GM12878 (cell line): Measurements from ENCODE around the gene GOLGA6L7. TPM values are rescaled to one million over a fixed set of nuclear protein-coding genes. Genes with fewer than 3 reads are reported as not detected.

Experiments
- ATAC-seq: fragments of 200-7000 bp; cut with Tn5 transposase; 3 replicates; pipeline ENCODE4 v1.9.1; 2020; ENCODE audit warnings: mild to moderate bottlenecking, moderate library complexity
- BruUV-seq: library from RNA; stranded (reverse); fragments of 400-500 nt; replicated peaks from 2 replicates; lab custom pipeline; 2021; lab: Mats Ljungman, UMichigan
- CTCF ChIA-PET: fragments of 300-600 bp; sonication (Branson Sonifier 250); formaldehyde crosslinking; extraction: SDS; loops from one replicate; lab custom pipeline; 2021; ENCODE audit warnings: inconsistent platforms; lab: Yijun Ruan, JAX
- POLR2A ChIA-PET: fragments of 350-600 bp; formaldehyde crosslinking; extraction: SDS; loops from one replicate; lab custom pipeline; 2021; ENCODE audit warnings: inconsistent platforms; lab: Charles Lee
- RAD21 ChIA-PET: fragments of 300-600 bp; sonication (Branson Sonifier 250); formaldehyde crosslinking; loops from one replicate; lab custom pipeline; 2023; ENCODE audit warnings: antibody characterized with exemption; ENCODE audit not compliant: unreplicated experiment; lab: Charles Lee
- SMC1A ChIA-PET: fragments of 300-600 bp; sonication (Branson Sonifier 250); formaldehyde crosslinking; loops from one replicate; lab custom pipeline; 2023; ENCODE audit not compliant: unreplicated experiment, uncharacterized antibody; lab: Charles Lee
- DNase-seq: peaks from one replicate; pipeline ENCODE4 v3.0.0-alpha.2; 2011; ENCODE audit warnings: low read depth, low spot score
- FAIRE-seq: peaks from 3 replicates; lab custom pipeline; 2011; peaks lifted over from hg19 to GRCh38; lab: Jason Lieb, UNC
- H2AFZ ChIP-seq: 2 replicates; pipeline ENCODE4 v1.6.0; 2011; ENCODE audit warnings: low read depth, low read length, control low read depth; ENCODE audit not compliant: control insufficient read depth
- H3K27ac ChIP-seq: 2 replicates; pipeline ENCODE4 v1.5.1; 2011; ENCODE audit warnings: control low read depth; ENCODE audit not compliant: control insufficient read depth, insufficient read depth
- H3K27me3 ChIP-seq, 2 experiments: replicated peaks in 1 of 2; 2 replicates each; pipeline versions ENCODE4 v1.6.0 to v1.6.1; 2011; ENCODE audit warnings: low read length in 1 of 2; ENCODE audit not compliant: control insufficient read depth in 2 of 2, insufficient read depth in 2 of 2
- H3K36me3 ChIP-seq, 2 experiments: 2 replicates each; pipeline ENCODE4 v1.5.1; 2011; ENCODE audit warnings: low read length in 1 of 2; ENCODE audit not compliant: control insufficient read depth in 2 of 2, insufficient read depth in 2 of 2
- H3K4me1 ChIP-seq: 2 replicates; pipeline ENCODE4 v1.6.1; 2011; ENCODE audit warnings: mild to moderate bottlenecking, low read length, moderate library complexity, mixed read lengths; ENCODE audit not compliant: control insufficient read depth, insufficient read depth
- H3K4me2 ChIP-seq: 2 replicates; pipeline ENCODE4 v1.6.0; 2011; ENCODE audit warnings: control low read depth; ENCODE audit not compliant: control insufficient read depth, insufficient read depth
- H3K4me3 ChIP-seq: fragments of 200-600 bp; sonication (generic); 2 replicates; pipeline ENCODE4 v1.5.1; 2016
- H3K79me2 ChIP-seq: 2 replicates; pipeline ENCODE4 v1.6.0; 2011; ENCODE audit warnings: low read length; ENCODE audit not compliant: control insufficient read depth, insufficient read depth
- H3K9ac ChIP-seq: 2 replicates; pipeline ENCODE4 v1.8.0; 2011; ENCODE audit warnings: low read length, control low read depth, mixed read lengths; ENCODE audit not compliant: control insufficient read depth, insufficient read depth
- H3K9me3 ChIP-seq: replicated peaks from 3 replicates; pipeline ENCODE4 v1.5.1; 2011; ENCODE audit warnings: mild to moderate bottlenecking, low read length; ENCODE audit not compliant: control insufficient read depth, insufficient read depth
- H4K20me1 ChIP-seq: 2 replicates; pipeline ENCODE4 v1.6.0; 2011; ENCODE audit not compliant: control insufficient read depth, insufficient read depth
- CEBPB ChIP-seq, 2 experiments: fragments of 150-350 bp in 1 of 2; IDR thresholded peaks; 2 replicates each; pipeline ENCODE4 v1.6.1; 2012 to 2014; ENCODE audit warnings: low read depth in 2 of 2, low read length in 2 of 2, borderline replicate concordance in 1 of 2, inconsistent platforms in 1 of 2
- HDAC2 ChIP-seq: fragments of 200-600 bp; sonication (generic); IDR thresholded peaks from 2 replicates; pipeline ENCODE4 v1.6.1; 2017
- TAF1 ChIP-seq: IDR thresholded peaks from 2 replicates; pipeline ENCODE4 v1.6.1; 2011; ENCODE audit warnings: mild to moderate bottlenecking, low read depth, low read length, borderline replicate concordance
- TCF3 ChIP-seq: IDR thresholded peaks from 2 replicates; pipeline ENCODE4 v1.6.1; 2012; ENCODE audit warnings: low read depth, mild to moderate bottlenecking, low read length, borderline replicate concordance; ENCODE audit not compliant: insufficient read depth
- WGBS: methylation state at CpG from one replicate; pipeline ENCODE4 v1.1.6; 2016; ENCODE audit warnings: low lambda C conversion rate; ENCODE audit not compliant: insufficient replicate concordance, insufficient coverage; ENCODE audit errors: missing lambda C conversion rate; 5-methylcytosine and 5-hydroxymethylcytosine counted together
- in situ Hi-C: fragments of 300-500 bp; cut with MboI; formaldehyde crosslinking; loops from 9 replicates; pipeline ENCODE4 v1.14.3; 2018; ENCODE audit warnings: mixed read lengths
- intact Hi-C: fragments of 100-400 bp; cut with micrococcal nuclease; formaldehyde crosslinking; loops from one replicate; pipeline ENCODE4 v1.14.2; 2022; ENCODE audit not compliant: unreplicated experiment
- polyA plus RNA-seq, 11 experiments: library from polyadenylated mRNA; depleted of rRNA in 4 of 11; unstranded in 6 of 11; stranded (reverse) in 5 of 11; fragments of >200 nt; fragmentation: Nextera tagmentation in 4 of 11; fragmentation: Illumina TruSeq in 1 of 11; extraction: Ambion mirVana in 4 of 11; extraction: Trizol in 1 of 11; gene quantifications; 1 replicate in 1 of 11; 2 replicates in 10 of 11; pipeline versions ENCODE4 v1.2.1 to v1.2.3, GENCODE V29; 2011 to 2016; ENCODE audit warnings: inconsistent platforms in 2 of 11, missing spikeins in 2 of 11, low read depth in 1 of 11
- total RNA-seq, 4 experiments: library from RNA; depleted of rRNA in 3 of 4; stranded (reverse); fragments of >200 nt in 3 of 4; fragmentation: Illumina TruSeq in 1 of 4; extraction: Trizol in 1 of 4; gene quantifications; 2 replicates each; pipeline versions ENCODE4 v1.2.1 to v1.2.3, GENCODE V29; 2013 to 2021
- TF ChIP-seq, protein P1 (sequence below): IDR thresholded peaks from 2 replicates; pipeline ENCODE4 v1.6.1; 2011; ENCODE audit warnings: borderline replicate concordance, low read depth, mild to moderate bottlenecking, moderate library complexity, low read length; ENCODE audit not compliant: insufficient read depth, poor library complexity, severe bottlenecking
- TF ChIP-seq, protein P2 (sequence below): fragments of 450-650 bp; formaldehyde crosslinking; IDR thresholded peaks from 2 replicates; pipeline ENCODE4 v1.5.0; 2022; ENCODE audit warnings: mild to moderate bottlenecking, missing genetic modification characterization
- TF ChIP-seq, protein P3 (sequence below): fragments of 450-650 bp; IDR thresholded peaks from 2 replicates; pipeline ENCODE4 v1.6.1; 2017; ENCODE audit warnings: antibody characterized with exemption, mild to moderate bottlenecking, moderate library complexity

Gene GOLGA6L7
- total and polyA plus RNA-seq, 10 of the 15 experiments (the other 5 are each of a cell fraction or from before 2014, with no cell fraction given): not detected

DNA sequence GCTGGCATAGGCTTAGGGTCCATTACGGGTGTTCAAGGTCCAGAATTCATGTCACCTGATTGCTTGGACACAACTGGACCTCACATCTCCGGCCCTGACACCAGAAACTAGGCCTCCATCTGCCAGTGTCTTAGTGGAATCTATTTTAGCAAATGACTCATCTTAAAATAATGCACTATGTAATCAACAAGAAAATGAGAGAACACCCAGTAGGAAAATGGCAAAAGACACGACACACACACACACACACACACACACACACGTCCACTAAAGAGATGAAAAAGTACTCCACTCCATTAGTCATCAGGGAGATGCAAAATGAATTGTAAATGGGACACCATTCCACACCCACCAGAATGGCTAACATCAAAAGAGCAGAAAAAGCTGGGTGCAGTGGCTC, 48.5 kb upstream of the GOLGA6L7 start:
- H3K27me3 ChIP-seq: no peaks in the 10 kb centered on the region
- H3K27ac ChIP-seq: no peak overlapping the region
- no peak overlapping the region for H2AFZ ChIP-seq
- in situ Hi-C loops: no loop called here
- H3K9ac ChIP-seq: no peak overlapping the region
- H3K79me2 ChIP-seq: no peaks in the 10 kb centered on the region
- H3K36me3 ChIP-seq: no peaks in the 10 kb centered on the region
- POLR2A ChIA-PET: no interaction called here
- ATAC-seq: no peak
- no peak overlapping the region for H3K4me2 ChIP-seq
- no TSS peak for BruUV-seq
- no peaks in the 10 kb centered on the region for H4K20me1 ChIP-seq
- intact Hi-C loops: no loop called here
- H3K4me3 ChIP-seq: no peak overlapping the region
- CTCF ChIA-PET: no interaction called here
- RAD21 ChIA-PET: no interaction called here
- WGBS: 1% methylated on average over 4 of the region's 4 CpGs
- H3K9me3 ChIP-seq: no peaks in the 10 kb centered on the region
- SMC1A ChIA-PET: interaction anchor here (0.5 kb wide), 1 partner anchor 845 kb away, joined by 3 read pairs; no protein-coding TSS in a partner anchor
- no peak for DNase-seq
- no peak for FAIRE-seq
- H3K4me1 ChIP-seq: no peaks in the 10 kb centered on the region
- TF ChIP-seq, protein P1, sequence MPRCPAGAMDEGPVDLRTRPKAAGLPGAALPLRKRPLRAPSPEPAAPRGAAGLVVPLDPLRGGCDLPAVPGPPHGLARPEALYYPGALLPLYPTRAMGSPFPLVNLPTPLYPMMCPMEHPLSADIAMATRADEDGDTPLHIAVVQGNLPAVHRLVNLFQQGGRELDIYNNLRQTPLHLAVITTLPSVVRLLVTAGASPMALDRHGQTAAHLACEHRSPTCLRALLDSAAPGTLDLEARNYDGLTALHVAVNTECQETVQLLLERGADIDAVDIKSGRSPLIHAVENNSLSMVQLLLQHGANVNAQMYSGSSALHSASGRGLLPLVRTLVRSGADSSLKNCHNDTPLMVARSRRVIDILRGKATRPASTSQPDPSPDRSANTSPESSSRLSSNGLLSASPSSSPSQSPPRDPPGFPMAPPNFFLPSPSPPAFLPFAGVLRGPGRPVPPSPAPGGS: no peak
- no peak for TF ChIP-seq TCF3
- TF ChIP-seq, all 136 proteins: peak for 0

DNA sequence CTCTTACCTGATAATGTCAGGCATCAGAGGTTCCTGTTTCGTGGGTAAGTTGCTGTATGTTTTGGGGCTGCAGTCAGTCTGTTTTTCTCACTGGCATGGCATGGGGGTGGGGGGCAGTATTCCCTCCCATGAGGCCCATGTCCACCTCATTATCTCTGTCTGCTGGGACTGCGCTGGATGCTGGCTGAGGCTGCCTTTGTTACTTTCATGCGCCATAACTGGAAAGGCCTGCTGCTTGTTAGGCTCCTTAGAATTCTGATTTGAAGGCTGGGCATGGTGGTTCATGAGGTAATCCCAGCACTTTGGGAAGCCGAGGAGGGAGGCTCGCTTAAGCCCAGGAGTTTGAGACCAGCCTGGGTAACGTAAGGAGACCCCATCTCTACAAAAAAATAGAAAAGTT, 47.1 kb upstream of the GOLGA6L7 start:
- Histone ChIP-seq H3K36me3 (no peaks in the 10 kb centered on the region), H3K27me3 (no peaks in the 10 kb centered on the region; a peak in 1 of 4 replicates), H3K4me2 (no peak overlapping the region), H4K20me1 (no peaks in the 10 kb centered on the region), H3K4me3 (no peak overlapping the region), H3K79me2 (no peaks in the 10 kb centered on the region), H3K27ac (no peak overlapping the region), H3K4me1 (no peaks in the 10 kb centered on the region), H2AFZ (no peak overlapping the region), H3K9ac (no peak overlapping the region), H3K9me3 (no peaks in the 10 kb centered on the region)
- no peak for ATAC-seq
- ChIA-PET RAD21 (no interaction called here), CTCF (no interaction called here), POLR2A (no interaction called here), SMC1A (no interaction called here)
- in situ Hi-C loops: no loop called here
- no TSS peak for BruUV-seq
- FAIRE-seq: no peak
- WGBS: 38% methylated on average over 6 of the region's 6 CpGs
- intact Hi-C loops: no loop called here
- DNase-seq: no peak
- no peak for TF ChIP-seq CEBPB (IDR thresholded peaks at IDR 0.05; ENCODE audit: borderline replicate concordance in 1 of 2, low read depth in 2 of 2, low read length in 2 of 2)
- TF ChIP-seq, protein P2, sequence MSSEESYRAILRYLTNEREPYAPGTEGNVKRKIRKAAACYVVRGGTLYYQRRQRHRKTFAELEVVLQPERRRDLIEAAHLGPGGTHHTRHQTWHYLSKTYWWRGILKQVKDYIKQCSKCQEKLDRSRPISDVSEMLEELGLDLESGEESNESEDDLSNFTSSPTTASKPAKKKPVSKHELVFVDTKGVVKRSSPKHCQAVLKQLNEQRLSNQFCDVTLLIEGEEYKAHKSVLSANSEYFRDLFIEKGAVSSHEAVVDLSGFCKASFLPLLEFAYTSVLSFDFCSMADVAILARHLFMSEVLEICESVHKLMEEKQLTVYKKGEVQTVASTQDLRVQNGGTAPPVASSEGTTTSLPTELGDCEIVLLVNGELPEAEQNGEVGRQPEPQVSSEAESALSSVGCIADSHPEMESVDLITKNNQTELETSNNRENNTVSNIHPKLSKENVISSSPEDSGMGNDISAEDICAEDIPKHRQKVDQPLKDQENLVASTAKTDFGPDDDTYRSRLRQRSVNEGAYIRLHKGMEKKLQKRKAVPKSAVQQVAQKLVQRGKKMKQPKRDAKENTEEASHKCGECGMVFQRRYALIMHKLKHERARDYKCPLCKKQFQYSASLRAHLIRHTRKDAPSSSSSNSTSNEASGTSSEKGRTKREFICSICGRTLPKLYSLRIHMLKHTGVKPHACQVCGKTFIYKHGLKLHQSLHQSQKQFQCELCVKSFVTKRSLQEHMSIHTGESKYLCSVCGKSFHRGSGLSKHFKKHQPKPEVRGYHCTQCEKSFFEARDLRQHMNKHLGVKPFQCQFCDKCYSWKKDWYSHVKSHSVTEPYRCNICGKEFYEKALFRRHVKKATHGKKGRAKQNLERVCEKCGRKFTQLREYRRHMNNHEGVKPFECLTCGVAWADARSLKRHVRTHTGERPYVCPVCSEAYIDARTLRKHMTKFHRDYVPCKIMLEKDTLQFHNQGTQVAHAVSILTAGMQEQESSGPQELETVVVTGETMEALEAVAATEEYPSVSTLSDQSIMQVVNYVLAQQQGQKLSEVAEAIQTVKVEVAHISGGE (CRISPR knock-in tag): no peak
- no peak for TF ChIP-seq TAF1
- no peak for TF ChIP-seq HDAC2
- TF ChIP-seq, protein P3, sequence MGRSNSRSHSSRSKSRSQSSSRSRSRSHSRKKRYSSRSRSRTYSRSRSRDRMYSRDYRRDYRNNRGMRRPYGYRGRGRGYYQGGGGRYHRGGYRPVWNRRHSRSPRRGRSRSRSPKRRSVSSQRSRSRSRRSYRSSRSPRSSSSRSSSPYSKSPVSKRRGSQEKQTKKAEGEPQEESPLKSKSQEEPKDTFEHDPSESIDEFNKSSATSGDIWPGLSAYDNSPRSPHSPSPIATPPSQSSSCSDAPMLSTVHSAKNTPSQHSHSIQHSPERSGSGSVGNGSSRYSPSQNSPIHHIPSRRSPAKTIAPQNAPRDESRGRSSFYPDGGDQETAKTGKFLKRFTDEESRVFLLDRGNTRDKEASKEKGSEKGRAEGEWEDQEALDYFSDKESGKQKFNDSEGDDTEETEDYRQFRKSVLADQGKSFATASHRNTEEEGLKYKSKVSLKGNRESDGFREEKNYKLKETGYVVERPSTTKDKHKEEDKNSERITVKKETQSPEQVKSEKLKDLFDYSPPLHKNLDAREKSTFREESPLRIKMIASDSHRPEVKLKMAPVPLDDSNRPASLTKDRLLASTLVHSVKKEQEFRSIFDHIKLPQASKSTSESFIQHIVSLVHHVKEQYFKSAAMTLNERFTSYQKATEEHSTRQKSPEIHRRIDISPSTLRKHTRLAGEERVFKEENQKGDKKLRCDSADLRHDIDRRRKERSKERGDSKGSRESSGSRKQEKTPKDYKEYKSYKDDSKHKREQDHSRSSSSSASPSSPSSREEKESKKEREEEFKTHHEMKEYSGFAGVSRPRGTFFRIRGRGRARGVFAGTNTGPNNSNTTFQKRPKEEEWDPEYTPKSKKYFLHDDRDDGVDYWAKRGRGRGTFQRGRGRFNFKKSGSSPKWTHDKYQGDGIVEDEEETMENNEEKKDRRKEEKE: no peak
